Measurements from ENCODE around the gene CEACAM4.
"Not testable (repeated sequence)": the region's sequence is repeated elsewhere in the genome, so short reads cannot be mapped to it uniquely, and the experiment has no call there.

Gene CEACAM4

GRCh38 chr19:41626877-41627276 is at the start of gene CEACAM4:
Gene CEACAM4, minus strand, starts transcription at chr19:41627074. Its CDS starts 111 bp downstream, at chr19:41626963.
- in situ Hi-C loops (cut with MboI; ENCODE audit: low sequenced_read_pairs): no loop called here

- in situ Hi-C loops (cut with MboI; ENCODE audit: low sequenced_read_pairs): no loop called here
Observed at GRCh38 chr19:41671486-41671885, 44.6 kb upstream of the CEACAM4 start.

- in situ Hi-C loops (cut with MboI; ENCODE audit: low sequenced_read_pairs): no loop called here
Observed at GRCh38 chr19:41670755-41671154, 43.9 kb upstream of the CEACAM4 start.

GRCh38 chr19:41668315-41668714 is 41.4 kb upstream of the CEACAM4 start:
- in situ Hi-C loops (cut with MboI; ENCODE audit: low sequenced_read_pairs): no loop called here

DNA sequence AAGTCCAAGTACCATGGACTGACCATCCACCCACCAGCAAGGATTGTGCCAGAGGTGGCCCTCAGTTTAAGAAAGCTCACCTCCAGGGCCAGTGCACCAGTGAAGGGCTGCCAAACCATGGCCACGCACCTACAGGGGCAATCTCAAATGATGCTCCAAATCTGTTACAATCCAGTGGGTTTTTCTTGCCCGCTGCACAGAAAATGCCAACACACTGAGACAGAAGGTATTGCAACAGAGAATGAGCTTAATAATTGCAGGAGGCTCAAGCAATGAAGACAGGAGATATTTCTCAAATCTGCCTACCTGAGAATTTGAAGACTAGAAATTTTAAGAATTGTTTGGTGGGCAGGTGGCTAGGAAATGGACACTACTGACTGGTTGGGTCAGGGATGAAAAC is 39.2 kb upstream of the CEACAM4 start:
- in situ Hi-C loops (cut with MboI; ENCODE audit: low sequenced_read_pairs): no loop called here

GRCh38 chr19:41657157-41657556 is 30.3 kb upstream of the CEACAM4 start:
- in situ Hi-C loops (cut with MboI; ENCODE audit: low sequenced_read_pairs): no loop called here

- in situ Hi-C loops (cut with MboI; ENCODE audit: low sequenced_read_pairs): not testable (repeated sequence)
Observed at GRCh38 chr19:41656756-41657155, 29.9 kb upstream of the CEACAM4 start.

DNA sequence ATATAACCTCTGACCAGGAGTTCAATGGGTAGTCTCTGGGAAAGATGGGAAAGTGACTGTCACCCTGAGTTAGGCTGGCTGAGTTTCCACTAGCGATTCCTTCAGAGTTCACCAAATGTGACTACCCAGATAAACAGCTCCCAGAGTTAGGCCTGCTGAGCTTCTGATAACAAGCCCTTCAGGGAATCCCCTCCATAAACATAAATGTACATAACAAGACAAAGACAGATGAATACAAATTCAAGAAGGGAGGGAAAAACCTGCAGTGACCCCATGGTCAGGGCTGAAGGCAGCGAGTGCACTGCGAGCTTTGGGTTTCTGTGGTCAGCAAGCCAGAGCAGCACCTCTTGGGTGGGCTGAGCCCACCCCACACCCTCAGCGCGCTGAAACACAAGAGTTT is 25.4 kb upstream of the CEACAM4 start:
- in situ Hi-C loops (cut with MboI; ENCODE audit: low sequenced_read_pairs): no loop called here

GRCh38 chr19:41649827-41650226 is 23.0 kb upstream of the CEACAM4 start:
- in situ Hi-C loops (cut with MboI; ENCODE audit: low sequenced_read_pairs): no loop called here

- in situ Hi-C loops (cut with MboI; ENCODE audit: low sequenced_read_pairs): no loop called here
Observed at GRCh38 chr19:41646589-41647204, 19.8 kb upstream of the CEACAM4 start.

DNA sequence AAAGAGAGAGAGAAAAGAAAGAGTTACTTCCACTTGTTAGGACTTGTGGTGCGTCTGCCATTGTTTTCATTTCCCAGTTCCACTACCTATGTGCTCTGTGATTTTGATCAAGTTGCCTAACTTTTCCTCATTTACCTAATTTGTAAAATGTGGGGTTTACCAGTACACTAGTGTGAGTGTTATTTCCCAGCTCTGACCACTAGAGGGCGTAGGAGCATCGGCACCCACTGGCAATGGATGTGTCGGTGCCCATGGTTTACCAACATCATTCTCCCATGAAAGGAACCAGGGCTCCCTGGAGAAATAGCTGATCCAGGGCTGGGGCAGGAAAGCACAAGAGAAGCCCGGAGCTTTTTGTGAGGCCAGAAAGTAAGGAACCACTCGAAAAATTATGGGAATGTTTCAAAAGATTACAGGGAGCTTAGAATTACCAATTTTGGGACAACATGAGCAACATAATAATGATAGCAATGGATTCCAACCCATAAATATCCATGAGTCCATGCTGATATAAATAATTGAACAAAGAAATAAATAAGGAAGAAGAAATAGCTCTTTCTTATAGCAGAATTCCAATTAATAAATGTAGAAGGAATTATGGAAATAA is 15.1 kb upstream of the CEACAM4 start:
- in situ Hi-C loops (cut with MboI; ENCODE audit: low sequenced_read_pairs): no loop called here

- in situ Hi-C loops (cut with MboI; ENCODE audit: low sequenced_read_pairs): no loop called here
Observed at GRCh38 chr19:41638641-41639081, 11.8 kb upstream of the CEACAM4 start.

DNA sequence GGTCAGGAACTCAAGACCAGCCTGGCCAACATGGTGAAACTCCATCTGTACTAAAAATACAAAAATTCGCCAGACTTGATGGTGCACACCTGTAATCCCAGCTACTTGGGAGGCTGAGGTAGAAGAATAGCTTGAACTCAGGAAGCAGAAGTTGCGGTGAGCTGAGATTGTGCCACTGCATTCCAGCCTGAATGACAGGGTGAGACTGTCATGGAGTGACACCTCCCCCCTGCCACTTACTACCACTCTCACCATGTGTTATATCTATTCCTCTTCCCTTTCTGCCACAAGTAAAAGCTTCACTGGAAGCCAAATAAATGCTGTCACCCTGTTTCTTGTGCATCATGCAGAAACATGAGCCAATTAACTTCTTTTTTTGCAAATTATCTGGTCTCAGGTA is 10.6 kb upstream of the CEACAM4 start:
- in situ Hi-C loops (cut with MboI; ENCODE audit: low sequenced_read_pairs): no loop called here

DNA sequence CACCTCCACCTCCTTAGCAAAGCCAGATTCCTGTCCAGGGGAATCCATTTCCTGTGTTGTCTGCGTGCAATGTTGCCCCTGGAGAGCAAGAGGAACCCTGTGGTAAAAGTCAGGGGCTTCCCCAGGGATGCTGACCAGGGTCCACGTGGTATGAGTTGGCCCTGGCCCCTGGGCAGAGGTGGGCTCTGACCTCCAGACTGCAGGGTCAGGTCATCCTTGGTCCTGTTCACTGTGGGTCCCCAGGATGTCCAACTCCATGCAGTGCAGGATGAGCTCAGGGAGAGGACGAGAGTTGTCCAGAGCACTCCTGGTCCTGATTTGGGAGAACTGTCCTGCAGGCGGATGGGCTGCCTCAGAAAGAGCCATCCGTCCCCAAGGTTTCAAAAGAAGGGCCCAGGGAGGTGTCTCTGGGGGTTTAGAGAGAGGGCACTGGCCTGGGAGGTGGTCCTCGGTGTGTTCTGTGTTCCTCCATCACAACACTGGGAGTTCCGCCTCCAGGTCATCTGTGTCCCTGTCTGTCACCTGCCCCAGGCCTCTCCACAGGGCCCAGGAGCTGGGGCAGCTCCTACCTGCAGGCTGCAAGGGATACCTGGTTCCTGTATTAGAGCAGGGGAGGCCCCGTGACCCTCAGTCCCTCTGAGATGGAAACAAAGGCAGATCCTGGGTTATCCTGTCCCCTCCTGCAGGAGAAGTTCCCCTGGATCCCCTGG is 1.2 kb upstream of the CEACAM4 start:
- in situ Hi-C loops (cut with MboI; ENCODE audit: low sequenced_read_pairs): no loop called here

GRCh38 chr19:41626278-41626677 is 596 bp downstream of the CEACAM4 start:
- in situ Hi-C loops (cut with MboI; ENCODE audit: low sequenced_read_pairs): no loop called here

GRCh38 chr19:41624937-41625336 is 1.9 kb downstream of the CEACAM4 start:
- in situ Hi-C loops (cut with MboI; ENCODE audit: low sequenced_read_pairs): no loop called here

DNA sequence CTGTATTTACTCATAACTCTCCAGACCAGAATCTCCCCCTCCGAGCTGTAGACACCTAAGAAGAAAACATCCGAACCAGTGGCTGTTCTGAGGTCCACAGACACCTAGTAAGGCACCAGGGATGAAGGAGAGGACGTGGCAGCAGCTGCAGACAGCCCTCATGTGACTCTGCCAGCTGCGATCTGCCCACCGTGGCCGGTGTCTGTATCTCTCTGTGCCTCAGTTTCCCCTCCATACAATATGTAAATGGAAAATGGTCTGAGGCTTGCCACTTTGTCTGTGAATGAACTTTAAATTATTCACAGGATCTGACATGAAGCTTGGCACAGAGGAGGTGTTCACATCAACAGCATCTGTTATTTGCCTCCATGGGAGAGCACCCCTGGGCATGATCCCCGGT is 2.4 kb downstream of the CEACAM4 start:
- in situ Hi-C loops (cut with MboI; ENCODE audit: low sequenced_read_pairs): no loop called here

GRCh38 chr19:41623360-41623759 is 3.5 kb downstream of the CEACAM4 start:
- in situ Hi-C loops (cut with MboI; ENCODE audit: low sequenced_read_pairs): no loop called here

DNA sequence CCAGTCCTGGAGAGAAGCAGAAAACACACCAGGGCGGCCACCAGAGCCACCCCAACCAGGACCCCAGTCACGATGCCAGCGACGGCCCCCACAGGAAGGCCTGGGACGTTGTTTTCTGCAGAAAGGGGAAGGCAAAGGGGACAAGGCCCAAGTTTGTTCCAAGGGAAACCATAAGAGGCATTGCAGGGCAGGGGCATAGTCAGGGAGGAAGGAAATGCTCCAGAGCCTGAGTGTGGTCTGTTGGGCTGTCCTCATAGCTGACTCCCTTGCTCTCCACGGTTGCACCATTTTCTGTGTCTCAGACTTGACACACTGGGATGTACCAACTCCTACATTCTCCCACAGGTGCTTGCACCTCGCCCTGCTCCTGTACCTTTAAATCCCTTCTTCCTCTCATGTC is 5.2 kb downstream of the CEACAM4 start:
- in situ Hi-C loops (cut with MboI; ENCODE audit: low sequenced_read_pairs): no loop called here

DNA sequence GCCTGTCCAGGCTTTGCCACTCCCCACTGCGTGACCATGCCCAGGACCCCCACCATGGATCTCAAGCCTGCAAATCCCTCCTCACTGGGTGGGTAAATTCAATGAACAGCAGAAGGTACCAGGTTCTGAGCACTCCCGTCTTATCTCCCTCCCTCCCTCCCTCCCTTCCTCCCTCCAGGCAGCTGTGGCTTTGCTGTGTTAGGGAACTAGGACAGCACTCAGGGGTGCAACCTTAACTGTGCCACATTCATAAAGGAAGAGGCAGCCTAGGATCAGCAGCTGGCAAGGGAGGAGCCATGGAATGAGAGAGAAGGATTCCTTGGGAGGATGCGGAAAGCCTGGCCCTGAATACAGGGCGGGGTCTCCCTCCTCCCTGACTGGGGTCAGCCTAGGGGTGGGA is 5.6 kb downstream of the CEACAM4 start:
- in situ Hi-C loops (cut with MboI; ENCODE audit: low sequenced_read_pairs): no loop called here

DNA sequence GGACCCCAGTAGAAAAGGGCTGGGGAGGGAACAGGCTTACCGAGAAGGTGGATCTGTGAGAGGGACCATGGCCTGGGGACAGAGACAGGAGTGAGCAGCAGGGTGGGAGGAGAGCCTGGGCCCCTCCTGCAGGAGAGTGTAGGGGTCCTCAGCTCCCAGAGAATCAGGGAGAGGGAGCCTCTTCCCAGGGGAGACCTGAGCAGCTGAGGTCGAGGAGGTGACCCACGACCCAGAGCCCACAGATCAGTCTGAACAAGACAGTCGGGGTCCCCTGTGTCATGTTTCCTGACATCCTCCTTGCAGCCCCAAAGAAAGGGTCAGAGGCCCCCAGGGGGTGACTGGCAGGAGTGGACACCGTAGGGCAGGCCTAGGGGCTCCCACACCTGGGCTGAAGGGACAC is 6.7 kb downstream of the CEACAM4 start:
- in situ Hi-C loops (cut with MboI; ENCODE audit: low sequenced_read_pairs): no loop called here

GRCh38 chr19:41619018-41619556 is 7.8 kb downstream of the CEACAM4 start:
- in situ Hi-C loops (cut with MboI; ENCODE audit: low sequenced_read_pairs): no loop called here

All from HL-60/S4 treated with phorbol 12-myristate 13-acetate at 8.2 ng/mL for 4 days and 3 days (cell line).